HG03565 (cell line): ENCODE results near the gene FAM210A.
"Not testable (repeated sequence)": the region's sequence is repeated elsewhere in the genome, so short reads cannot be mapped to it uniquely, and the experiment has no call there.

Experiments
- ATAC-seq: cut with Tn5 transposase; IDR thresholded peaks from one replicate; pipeline ENCODE4 v1.9.1; 2021; ENCODE audit warnings: mild to moderate bottlenecking, moderate library complexity; ENCODE audit not compliant: unreplicated experiment

FAM210A gene

DNA sequence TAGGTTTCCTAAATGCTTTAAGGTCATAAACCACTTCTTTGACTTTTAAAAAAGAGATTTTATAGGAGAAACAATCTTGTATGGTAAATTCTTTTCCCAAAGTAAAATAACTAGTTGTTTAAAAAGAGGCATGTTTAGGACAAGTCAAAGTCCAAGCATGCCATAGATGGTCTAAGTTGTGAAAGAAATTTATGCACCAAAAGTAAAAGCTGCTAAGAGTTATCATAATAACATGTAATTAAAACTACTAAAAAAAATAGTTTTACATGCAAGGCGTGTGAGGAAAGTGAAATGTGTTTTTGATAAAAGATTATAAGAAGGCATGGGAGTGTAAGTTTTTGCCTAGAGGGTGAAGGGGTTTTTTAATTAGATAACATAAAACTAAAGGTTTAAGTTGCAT lies 22.5 kb downstream of the FAM210A start:
- no peak for ATAC-seq

DNA sequence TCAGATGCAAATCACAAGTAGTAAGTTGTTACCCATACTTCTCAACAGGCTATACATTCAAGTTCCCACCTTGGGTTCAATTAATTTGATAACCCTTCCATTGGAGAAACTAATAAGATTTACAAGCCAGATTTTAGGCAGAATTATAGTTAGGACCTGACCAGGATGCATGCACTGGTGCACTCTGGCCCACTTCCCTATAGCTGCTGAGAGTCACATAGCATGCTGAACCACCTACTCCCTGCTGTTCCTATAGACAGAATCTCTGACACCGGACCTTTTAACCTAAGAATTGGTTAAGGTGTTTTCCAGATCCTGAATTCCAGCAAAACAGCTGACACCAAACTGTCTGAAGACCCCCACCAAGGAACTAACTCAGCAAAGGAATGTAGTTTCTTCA lies 26.2 kb downstream of the FAM210A start:
- no peak for ATAC-seq

DNA sequence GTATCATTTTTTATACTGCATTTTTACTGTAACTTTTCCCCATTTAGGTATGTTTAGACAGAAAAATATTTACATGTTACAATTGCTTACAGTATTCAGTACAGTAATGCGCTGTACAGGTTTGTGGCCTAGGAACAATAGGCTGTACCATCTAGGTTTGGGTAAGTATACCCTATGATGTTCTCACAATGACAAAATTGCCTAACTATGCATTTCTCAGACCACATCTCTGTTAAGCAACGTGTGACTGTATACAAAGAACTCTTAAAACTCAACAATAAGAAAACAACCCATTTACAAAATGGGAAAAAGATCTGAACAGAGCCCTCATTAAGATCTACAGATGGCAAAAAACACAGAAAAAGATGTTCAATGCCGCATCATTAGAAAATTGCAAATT lies 29.4 kb downstream of the FAM210A start:
- ATAC-seq: no peak

DNA sequence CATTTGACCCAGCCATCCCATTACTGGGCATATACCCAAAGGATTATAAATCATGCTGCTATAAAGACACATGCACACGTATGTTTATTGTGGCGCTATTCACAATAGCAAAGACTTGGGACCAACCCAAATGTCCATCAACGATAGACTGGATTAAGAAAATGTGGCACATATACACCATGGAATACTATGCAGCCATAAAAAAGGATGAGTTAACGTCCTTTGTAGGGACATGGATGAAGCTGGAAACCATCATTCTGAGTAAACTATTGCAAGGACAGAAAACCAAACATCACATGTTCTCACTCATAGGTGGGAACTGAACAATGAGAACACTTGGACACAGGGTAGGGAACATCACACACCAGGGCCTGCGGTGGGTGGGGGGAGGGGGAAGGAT lies 31.0 kb downstream of the FAM210A start:
- ATAC-seq: not testable (repeated sequence)

DNA sequence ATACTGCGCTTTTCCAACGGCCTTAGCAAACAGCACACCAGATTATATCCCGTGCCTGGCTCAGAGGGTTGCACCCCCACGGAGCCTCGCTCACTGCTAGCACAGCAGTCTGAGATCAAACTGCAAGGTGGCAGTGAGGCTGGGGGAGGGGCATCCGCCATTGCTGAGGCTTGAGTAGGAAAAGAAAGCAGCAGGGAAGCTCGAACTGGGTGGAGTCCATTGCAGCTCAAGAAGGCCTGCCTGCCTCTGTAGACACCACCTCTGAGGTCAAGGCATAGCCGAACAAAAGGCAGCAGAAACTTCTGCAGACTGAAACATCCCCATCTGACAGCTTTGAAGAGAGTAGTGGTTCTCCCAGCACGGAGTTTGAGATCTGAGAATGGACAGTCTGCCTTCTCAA lies 36.3 kb downstream of the FAM210A start:
- not testable (repeated sequence) for ATAC-seq

DNA sequence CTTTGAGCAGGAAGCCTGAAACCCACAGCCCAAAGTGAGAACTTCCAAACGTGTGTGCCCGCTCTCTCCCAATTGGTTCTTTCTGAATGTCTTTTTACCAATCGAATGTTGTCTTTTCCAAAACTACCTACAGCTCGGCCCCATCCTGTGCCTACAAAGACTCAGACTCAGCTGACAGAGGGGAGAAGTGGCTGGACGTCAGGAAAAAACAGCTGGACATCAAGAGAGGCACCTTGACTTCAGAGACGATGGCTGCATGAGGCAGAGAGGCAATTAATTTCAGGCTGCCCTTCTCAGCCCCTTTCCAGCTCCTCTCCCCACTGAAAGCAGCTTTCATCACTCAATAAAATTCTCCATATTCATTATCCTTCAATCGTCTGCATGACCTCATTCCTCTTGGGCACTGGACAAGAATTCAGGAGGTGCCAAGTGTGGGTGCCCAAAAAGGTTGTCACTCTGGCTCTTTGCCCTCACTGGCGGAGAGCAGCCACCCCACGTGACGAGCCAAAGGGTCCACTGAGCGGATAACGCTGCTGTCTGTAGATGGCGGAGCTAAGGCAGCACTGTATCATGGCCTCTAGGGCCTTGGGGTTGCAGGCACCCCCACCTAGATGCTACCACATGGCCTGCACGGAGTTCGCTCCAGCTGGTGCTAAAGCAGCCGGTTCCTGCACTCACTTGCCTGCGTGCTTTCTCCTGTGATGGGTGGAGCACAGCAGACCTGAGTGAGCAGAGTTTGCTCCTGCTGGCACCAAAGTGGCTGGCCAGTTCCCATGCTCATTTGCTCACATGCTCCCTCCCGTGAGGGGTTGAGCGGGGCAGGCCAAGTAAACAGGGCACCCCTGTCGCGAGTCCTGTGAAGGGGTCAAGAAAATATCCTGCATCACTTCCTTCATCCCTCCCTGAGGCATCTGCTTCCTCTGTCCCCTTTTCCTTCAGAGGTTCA lies 37.9 kb downstream of the FAM210A start:
- no peak for ATAC-seq

DNA sequence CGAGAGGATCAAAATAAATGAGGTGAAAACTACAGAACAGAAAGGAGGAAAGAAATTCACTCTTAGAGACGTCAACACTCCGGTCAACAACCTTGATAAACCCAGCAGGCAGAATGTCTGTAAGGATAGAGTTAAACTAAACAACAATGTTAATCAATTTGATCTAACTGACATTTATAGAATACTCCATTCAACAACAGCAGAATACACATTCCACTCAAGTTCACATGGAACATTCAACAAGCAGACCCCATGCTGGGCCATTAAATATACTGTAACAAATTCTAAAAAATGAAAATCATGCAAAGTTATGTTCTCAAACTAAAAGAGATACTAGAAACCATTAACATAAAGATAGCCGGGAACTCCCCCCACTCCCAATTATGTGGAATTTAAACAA lies 41.8 kb downstream of the FAM210A start:
- ATAC-seq: no peak

DNA sequence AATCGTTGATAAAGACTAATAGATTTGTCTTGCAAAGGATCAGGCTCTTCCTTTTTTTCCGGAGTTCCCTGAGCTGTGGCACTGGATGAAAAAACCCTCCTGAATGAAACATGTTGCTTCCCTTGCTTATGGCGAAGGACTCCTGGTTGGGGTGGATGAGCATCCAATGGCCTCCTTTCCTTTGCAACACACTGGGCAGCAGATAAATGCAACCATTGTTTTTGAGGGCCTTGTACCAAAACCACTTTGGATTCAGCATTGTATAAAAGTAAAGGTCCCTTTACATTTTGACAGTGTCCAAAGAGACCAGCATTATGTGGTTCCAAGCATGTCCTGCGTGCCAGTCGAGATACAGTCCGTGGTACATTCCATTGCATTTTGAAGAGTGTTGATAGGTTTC lies 44.7 kb downstream of the FAM210A start:
- ATAC-seq: no peak

DNA sequence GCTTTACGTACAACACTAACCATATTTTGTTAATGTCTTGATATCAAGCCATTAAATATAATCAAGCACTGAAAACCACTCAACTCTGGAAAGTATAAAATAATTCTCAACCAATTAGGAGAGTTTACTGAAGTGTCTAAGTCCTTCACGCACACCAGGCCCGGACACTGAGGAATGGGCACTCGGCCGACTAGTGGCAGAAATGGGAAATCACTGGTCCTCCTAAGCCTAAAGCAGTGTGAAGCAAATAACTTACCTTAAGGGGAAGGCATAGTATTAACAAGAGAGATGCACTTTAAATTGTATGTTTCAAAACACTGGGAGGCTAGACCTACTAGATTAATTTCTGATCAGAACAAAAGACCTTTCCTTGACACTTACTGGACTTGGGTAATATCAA lies 45.7 kb downstream of the FAM210A start:
- no peak for ATAC-seq

DNA sequence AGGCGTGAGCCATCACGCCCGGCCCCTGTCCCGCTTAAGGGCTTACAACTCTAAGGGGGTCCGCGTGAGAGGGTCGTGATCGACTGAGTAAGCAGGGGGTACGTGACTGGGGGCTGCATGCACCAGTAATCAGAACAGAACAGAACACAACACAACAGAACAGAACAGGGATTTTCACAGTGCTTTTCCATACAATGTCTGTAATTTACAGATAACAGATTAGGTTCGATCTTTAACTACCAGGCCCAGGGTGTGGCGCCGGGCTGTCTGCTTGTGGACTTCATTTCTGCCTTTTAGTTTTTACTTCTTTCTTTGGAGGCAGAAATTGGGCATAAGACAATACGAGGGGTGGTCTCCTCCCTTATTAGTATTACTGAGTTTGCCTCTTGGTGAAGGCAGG lies 49.0 kb downstream of the FAM210A start:
- ATAC-seq: not testable (repeated sequence)

DNA sequence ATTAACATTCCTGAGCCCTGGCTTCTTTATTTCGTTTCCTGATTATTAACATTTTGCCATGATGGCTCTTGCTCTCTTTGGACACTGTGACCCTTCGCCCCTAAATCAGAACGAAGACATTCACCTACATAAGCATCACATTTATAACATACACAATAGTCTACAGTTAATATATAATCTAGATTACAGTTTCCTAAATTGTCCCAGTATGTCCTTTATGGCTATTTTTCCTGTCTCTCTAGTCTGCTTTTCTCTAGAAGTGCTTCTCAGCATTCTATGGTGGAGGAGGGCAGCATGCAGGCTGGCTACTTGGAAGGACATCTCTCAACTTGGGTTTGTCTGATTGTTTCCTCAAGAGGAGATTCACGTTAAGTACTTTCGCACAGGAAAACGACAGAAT lies 49.9 kb downstream of the FAM210A start:
- ATAC-seq: no peak

DNA sequence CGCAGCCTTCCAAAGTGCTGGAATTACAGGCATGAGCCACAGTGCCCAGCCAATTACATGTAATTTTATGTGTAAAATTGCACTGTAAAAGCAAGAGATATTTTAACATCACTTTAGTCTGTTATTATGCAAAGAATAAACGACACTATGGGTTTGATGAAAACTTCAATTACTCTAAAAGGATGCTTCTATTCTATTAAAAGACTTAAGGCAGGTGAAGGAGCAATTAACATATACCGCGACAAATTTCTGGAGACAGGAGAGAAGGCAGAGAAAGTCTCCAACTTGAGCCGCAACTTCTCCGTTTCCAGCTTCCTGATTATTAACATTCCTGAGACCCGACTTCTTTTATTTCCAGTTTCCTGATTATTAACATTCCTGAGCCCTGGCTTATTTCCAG lies 53.7 kb downstream of the FAM210A start:
- ATAC-seq: no peak

DNA sequence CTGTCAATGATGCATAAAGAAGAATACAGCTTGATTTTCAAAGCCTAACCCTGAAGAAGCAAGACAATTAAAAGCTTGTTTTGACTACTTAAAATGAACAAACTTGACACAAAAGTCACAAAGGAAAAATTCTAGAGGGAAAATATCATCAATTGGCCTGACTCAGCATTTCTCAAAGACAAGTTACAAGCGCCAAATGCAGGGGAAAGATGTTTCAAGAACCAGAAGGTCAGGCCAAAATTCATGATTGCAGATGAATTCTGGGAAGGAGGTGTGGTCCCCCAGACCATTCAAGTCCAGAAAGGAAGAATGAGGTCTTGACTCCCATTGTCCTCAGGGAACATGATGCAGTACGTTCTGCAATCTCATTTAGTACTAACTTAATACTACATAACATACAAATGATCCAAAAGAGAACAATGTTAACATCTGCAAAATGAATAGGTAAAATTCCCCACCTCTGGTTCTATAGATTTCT lies 64.5 kb downstream of the FAM210A start:
- ATAC-seq: no peak

DNA sequence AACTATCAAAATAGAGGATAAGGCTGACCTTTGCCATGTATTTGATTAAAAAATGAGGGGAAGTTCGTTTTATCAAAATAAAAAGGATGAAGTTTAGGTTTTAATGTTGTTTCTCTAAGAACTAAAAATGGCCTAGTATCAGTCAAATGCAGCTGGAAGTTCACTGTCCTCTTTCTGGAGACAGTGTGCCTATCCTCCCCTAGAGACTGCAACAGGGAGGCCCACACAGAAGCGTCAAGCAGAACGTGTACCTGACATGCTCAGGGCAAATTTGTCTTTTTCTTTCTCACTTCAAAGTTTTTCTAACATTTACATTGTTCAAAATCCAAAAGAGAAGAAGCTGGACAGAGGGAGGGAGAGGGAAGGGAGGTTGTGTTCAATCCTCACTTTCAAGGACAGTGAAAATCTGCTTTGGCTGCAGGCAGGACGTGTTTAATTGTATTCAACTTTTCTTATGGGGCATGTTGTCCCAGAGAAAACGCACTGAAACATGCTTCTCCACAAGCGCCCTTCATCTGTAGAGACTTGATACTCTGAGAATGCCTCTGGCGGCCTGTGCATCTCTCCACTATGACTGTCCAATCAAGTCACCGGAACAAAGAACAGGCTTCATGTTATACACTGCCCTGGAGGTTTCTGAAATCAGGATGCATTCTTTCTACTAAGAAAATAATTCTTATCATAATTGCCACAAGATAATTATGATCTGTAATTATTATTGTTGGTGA lies 65.1 kb downstream of the FAM210A start:
- ATAC-seq: no peak

DNA sequence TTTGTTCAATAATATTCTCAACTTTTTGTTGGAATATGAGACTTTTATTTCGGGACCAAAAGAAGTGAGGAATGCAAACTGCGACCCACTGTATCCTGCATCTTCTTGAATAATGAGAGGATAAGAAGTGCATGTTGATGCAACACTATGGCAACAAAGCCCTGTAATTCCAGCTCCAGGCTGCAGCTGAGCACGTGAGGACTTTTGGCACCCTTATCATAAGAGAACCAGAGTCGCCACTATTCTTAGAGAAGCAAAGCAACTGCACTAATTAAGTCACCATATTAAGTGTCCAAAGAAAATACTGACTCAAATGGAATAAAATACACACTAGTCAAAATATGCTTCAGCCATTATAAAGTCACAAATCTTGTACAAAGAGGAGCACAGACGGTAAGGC lies 65.8 kb downstream of the FAM210A start:
- no peak for ATAC-seq

DNA sequence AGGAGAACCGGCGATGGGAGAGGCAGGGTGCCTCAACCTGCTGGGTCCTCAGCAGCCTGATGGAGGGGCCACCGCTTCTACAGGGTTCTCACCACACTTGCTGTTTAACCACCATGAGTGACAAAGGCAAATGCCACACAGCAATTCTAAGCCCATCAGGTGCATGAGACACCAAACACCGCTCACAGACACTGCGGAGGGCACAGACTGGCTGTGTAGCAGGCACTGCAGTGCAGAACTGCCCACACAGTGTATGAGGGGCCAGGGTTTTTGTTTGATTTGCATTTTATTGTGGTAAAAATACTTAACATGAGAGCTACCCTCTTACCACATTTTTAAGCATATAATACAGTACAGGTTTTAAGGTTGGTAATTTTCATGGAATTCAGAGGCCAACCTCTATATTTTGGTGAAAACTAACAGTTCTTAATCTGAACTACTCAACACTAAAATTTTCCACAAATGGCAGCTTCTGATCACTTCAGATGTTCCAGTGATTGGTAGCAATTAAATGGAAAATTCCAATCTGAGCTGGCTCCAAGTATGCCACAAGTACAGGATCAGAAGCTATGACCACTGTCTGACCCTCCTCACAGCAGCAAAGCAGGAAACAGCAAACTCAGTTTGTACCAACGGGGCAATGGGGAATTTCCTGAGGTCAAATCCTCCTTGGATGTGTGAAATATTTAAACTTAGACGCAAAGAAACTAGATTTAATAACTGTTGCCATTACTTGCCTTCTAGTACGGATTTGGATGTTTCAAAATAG lies 67.7 kb downstream of the FAM210A start:
- no peak for ATAC-seq

DNA sequence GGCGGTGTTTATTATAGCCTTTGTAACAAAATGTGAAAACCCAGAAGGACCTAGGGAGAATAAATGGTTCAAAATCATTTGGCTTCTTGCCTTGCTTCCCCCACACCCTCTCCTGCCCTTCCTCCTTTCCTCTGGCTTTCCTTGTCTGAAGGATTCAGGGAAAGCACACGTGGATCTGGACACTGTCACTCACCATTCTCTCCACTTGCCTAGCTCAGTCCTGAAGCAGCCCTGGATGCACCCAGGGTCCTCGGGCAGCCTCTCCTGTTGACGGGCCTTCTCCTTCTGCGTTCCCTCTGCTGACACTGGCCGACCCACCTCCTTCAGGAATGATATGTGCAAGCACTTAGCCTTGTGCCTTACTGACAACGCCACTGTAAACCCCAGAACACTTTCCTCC lies 68.4 kb downstream of the FAM210A start:
- no peak for ATAC-seq

DNA sequence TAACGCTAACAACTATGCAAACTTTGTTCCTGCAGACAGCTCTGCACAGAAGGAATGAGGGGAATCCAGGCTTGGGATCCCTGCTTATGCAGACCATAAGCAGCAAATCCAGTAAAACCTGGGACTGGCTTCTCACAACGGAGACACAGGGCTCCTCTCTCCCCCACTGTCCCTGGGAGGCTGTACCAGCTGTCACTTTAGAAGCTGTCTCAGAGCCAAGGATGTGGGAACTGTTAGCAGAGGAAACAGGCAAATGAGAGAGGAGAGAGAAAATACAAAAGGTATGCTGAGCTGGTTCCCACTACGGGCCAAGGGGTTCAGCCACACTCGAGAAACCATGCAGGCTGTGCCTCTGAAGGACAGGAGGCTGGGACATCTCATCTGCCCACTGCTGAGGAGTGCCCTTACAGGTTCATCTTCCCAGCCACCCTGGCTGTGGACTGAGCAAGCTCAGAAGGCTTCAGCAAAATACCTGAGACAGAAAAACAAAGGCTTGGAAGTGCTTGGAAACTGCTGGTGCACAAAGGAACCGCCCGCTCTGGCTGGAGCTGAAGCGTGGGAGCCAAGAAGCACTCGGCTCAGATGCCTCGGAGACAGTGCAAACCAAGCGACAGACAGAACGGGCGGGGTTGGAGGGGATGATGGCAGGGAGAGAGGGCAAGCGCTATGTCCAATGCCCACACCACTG lies 72.5 kb downstream of the FAM210A start:
- ATAC-seq: no peak

DNA sequence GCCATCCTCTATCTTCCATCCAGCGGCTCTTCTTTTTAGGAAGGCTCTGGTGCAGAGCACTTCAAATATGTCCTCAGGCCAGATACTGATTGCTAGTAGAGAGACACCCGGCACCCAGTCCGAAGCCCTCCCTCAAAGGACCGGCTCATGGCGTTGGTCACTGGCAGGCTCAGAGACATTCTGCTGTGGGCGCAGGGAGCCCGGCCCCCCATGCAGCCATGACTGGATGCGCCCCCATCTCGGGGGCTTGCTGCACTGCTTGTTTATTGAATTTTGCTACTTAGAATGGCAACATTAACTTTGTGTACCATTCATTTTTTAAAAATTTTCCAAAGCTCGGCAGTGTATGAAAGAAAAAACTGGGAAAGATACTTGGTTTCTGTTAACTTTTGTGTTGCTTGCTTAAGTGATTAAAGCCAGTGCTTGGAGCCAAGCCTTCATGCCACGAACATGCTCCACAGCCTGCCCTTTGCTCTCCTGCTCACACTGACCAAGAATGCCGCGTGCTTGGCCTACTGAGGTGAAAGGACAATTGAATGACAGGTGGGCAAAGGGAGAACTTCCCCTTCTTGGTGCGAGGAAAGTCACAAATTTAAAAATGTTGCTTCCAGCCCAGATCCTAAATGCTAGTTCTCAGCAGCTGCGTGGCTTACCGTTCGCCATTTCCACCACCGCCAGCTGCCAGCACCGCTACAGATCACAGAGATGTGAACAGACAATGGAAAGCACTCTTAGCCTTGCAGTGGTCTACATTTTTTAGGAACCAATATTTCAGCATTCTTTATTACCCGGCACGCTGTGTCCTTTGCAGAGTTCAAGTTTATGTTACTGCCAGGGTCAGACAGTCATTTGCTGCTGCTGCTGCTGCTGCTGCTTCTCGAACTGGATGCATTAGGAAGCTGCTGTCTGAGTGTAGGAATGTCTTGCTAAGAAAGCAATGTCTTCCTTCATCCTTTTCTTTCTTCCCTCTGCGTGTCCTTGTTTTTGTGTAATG lies 76.7 kb downstream of the FAM210A start:
- no peak for ATAC-seq

DNA sequence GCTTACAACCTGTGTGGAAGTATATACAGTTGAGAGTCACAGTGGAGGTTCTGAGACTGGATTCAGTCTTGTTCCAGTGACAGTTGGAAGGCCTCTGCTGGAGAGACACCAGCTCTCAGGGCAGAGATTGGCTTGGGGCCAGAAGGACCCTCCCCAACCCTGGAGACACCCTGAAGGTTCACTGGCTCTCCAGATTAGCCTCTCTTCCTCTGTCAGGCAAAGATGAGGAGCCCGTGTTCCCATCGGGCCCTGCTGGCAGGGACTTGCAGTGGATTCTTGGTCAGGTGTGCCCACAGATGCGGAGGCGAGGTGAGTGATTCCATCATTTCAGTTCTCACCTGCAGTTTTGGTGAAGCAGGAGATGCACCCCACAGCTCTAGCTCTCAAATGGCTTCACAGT lies 78.6 kb downstream of the FAM210A start:
- ATAC-seq: no peak
